GM12875 (cell line): ENCODE data around the gene SLC27A5.

Experiments
- H3K4me3 ChIP-seq: one replicate; pipeline ENCODE4 v1.5.1; 2011; ENCODE audit warnings: low read depth, low read length, control low read depth
- TF ChIP-seq, protein P1 (sequence below): IDR thresholded peaks from 2 replicates; pipeline ENCODE4 v1.5.1; 2011; ENCODE audit warnings: low read depth, mild to moderate bottlenecking, control low read depth, inconsistent platforms, low read length, moderate library complexity, borderline replicate concordance; ENCODE audit not compliant: insufficient read depth

SLC27A5 gene

DNA sequence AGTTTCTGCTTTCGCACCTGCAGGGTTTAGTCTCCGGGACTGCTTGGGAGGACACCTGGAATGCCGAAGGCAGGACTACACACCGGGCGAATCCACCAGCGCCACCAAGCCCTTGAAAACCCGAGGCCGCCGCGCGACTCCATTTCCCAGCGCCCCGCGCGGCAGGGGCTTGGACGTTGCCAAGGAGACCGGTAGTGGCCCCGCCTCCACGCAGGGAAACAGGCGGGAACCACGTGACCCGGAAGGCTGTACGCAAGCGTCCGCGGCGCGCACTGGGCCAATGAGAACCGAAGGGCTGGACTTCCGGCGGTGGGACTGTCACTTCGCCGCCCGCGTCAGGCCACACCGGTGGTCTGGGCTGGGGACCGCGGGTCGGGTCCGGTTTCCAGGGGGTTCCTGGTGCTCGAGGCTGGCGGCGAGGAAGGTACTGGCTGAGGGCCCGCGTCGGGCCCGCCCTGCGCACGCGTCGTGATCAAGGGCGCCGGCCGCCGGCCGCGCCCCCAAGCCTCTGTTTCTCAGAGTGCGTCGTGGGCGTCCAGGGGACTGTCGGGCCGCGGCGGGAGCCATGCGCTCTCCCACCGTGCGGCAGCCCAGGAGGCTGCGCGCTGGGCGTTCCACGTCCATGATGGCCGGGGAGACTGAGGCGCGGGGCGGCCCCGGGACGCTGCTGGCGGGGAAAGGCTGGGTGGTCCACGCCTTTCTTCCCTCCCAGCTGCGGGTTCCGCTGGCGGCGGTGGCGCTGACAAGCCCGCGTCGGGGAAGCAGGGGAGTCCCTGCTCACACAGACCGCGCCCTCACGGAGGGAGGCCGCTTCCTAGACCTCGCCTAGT, 44.8 kb downstream of the SLC27A5 start, which contains the start of gene ZNF324:
Gene ZNF324, plus strand, starts transcription at position 321 of the 830 bp plus-strand sequence. CDS start 2,106 bp downstream, outside the sequence.
- TF ChIP-seq, protein P1, sequence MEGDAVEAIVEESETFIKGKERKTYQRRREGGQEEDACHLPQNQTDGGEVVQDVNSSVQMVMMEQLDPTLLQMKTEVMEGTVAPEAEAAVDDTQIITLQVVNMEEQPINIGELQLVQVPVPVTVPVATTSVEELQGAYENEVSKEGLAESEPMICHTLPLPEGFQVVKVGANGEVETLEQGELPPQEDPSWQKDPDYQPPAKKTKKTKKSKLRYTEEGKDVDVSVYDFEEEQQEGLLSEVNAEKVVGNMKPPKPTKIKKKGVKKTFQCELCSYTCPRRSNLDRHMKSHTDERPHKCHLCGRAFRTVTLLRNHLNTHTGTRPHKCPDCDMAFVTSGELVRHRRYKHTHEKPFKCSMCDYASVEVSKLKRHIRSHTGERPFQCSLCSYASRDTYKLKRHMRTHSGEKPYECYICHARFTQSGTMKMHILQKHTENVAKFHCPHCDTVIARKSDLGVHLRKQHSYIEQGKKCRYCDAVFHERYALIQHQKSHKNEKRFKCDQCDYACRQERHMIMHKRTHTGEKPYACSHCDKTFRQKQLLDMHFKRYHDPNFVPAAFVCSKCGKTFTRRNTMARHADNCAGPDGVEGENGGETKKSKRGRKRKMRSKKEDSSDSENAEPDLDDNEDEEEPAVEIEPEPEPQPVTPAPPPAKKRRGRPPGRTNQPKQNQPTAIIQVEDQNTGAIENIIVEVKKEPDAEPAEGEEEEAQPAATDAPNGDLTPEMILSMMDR = no peak
- H3K4me3 ChIP-seq = peak within 1 kb of the TSS; percentile 95

DNA sequence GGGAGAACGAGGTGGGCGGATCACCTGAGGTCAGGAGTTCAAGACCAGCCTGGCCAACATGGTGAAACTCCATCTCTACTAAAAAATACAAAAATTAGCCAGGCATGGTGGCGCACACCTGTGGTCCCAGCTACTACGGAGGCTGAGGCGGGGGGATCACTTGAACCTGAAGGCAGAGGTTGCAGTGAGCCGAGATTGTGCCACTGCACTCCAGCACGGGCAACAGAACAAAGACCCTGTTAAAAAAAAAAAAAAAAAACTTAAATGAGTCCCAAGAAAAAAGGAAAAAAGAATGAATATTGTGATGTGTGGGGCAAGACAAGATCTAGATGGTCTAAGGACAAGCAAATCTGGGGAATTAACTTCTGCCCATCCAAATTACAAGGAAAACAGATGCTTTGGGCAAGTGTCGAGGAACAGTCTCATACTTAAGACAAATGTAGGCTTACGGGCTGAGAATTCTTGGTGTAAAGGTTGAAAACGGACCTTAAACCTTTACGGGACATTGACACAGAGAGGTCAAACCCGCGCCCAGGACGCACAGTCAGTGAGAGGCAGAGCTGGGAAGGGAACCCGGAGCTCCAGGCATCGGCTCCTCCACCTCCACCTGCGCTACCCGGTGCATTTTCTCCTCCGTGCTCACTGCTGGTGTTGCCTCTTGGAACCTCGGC, 45.6 kb downstream of the SLC27A5 start:
- H3K4me3 ChIP-seq = peak overlapping the region; percentile 38
- TF ChIP-seq, protein P1 = no peak

DNA sequence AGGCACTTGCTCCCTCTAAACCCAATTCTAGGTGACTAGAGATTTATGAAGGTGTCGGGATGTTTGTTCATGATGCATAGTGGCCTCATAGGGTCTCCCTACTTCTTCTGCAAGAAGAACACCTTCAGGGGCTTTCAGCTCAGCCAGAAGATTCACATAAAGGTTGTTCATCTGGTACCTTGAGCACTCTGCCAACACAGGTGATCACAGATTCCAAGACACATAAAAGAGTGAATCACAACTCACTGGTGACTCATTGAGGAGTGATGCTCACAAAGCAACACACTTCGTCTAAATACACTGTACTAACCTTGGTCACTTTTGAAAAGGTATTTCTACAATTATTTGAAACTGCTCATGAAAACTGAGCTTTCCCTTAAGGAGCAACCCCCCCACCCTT, 51.8 kb downstream of the SLC27A5 start:
- H3K4me3 ChIP-seq = no peak overlapping the region
- TF ChIP-seq, protein P1 = no peak

DNA sequence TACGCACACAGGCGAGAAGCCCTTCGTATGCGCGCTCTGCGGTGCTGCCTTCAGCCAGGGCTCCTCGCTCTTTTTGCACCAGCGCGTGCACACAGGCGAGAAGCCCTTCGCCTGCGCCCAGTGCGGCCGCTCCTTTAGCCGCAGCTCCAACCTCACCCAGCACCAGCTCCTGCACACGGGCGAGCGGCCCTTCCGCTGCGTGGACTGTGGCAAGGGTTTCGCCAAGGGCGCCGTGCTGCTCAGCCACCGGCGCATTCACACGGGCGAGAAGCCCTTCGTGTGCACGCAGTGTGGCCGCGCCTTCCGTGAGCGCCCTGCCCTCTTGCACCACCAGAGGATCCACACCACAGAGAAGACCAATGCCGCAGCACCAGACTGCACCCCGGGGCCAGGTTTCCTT, 55.7 kb downstream of the SLC27A5 start:
- TF ChIP-seq, protein P1 = no peak
- H3K4me3 ChIP-seq = no peak overlapping the region

DNA sequence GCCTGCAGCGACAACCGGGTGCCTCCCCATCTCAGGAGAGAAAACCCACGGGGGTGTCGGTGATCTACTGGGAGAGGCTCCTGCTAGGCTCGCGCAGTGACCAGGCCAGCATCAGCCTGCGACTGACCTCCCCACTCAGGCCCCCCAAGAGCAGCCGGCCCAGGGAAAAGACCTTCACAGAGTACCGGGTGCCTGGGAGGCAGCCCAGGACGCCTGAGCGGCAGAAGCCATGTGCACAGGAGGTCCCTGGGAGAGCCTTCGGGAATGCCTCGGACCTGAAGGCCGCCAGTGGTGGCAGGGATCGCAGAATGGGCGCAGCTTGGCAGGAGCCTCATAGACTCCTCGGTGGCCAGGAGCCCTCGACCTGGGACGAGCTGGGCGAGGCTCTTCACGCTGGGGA, 56.5 kb downstream of the SLC27A5 start:
- TF ChIP-seq, protein P1 = no peak
- H3K4me3 ChIP-seq = no peak overlapping the region

DNA sequence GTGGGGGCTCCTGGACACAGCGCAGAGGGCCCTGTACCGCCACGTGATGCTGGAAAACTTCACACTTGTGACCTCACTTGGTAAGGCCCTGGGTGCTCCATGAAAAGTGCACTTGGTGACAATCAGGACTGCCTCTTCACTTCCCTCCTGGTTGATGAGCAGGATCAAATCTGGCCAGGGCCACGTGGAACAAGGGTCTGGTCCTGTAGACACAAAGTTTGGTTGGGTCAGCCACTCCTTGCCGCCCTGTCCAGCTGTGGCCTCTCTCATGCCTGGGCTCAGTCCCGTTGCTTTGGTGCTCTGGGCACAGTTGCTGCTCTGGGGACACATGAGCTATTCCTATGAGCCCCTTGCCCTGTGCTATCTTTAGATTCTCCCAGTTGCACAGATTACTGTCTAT, 58.0 kb downstream of the SLC27A5 start:
- H3K4me3 ChIP-seq = no peak overlapping the region
- TF ChIP-seq, protein P1 = no peak

DNA sequence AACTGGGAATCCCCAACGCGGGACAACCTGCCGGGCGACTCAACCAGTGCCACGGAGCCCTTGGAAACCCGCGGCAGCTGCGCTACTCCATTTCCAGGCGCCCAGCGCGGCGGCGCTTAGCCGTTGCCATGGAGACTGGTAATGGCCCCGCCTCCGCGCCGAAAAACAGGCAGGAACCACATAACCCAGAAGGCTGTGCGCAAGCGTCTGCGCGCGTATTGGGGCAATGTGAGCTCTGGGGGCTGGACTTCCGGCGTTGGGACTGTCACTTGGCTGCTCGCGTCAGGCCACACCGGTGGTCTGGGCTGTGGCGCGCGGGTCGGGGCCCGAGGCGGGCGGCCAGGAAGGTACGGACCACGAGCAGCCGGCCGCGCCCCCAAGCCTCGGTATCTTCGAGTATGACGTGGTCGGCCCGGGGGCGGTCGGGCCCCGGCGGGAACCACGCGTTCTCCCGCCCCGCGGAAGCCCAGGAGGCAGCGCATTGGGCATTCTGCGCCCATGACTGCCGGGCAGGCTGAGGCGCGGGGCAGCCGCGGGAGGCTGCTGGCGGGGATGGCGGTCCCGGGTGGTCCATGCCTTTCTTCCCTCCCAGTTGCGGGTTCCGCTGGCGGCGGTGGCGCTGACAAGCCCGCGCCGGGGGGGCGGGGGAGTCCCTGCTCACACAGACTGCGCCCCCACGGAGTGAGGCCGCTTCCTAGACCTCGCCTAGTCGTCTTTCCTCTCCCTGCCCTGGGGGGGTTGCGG, 60.3 kb downstream of the SLC27A5 start, which contains the start of gene ZNF324B:
Gene ZNF324B, plus strand, starts transcription at position 265 of the 744 bp plus-strand sequence. CDS start 2,080 bp downstream, outside the sequence.
- H3K4me3 ChIP-seq = peak within 1 kb of the TSS; percentile 91
- TF ChIP-seq, protein P1 = no peak
